Esophagus squamous epithelium (tissue), 4 donors: Measurements from ENCODE around the gene PRMT1.

Experiments used
- CTCF ChIP-seq, 6 experiments: fragments of 450-650 bp in 4 of 6; fragments of 200-600 bp in 2 of 6; sonication (generic) in 2 of 6; IDR thresholded peaks; one replicate each; pipeline ENCODE4 v1.5.1; 2016 to 2019; ENCODE audit warnings: antibody characterized with exemption in 6 of 6, mild to moderate bottlenecking in 4 of 6, moderate library complexity in 4 of 6
- POLR2A ChIP-seq, 4 donors: fragments of 450-650 bp; IDR thresholded peaks; one replicate each; pipeline ENCODE4 v1.6.1; 2017; ENCODE audit warnings: antibody characterized with exemption in 4 of 4, mild to moderate bottlenecking in 4 of 4, moderate library complexity in 3 of 4

- TF ChIP-seq CTCF (IDR thresholded peaks at IDR 0.05) (no peak), POLR2A (IDR thresholded peaks at IDR 0.05) (no peak)
These were observed 50.4 kb downstream of the PRMT1 start for GRCh38 chr19:49727217-49728030.
